LHCN-M2 (cell line): Measurements from ENCODE around the gene SHLD1. TPM values are rescaled to one million over a fixed set of nuclear protein-coding genes. Genes with fewer than 3 reads are reported as not detected.
"Not testable (repeated sequence)": the region's sequence is repeated elsewhere in the genome, so short reads cannot be mapped to it uniquely, and the experiment has no call there.

Source experiments
- DNase-seq: peaks from one replicate; pipeline ENCODE4 v3.0.0-alpha.2; 2012; ENCODE audit warnings: low read depth
- polyA plus RNA-seq: library from polyadenylated mRNA; unstranded; fragments of >200 nt; gene quantifications from one replicate; pipeline ENCODE4 v1.2.1, GENCODE V29; 2012; ENCODE audit warnings: missing spikeins
- total RNA-seq: library from RNA; depleted of rRNA; stranded (reverse); fragments of >200 nt; gene quantifications from 2 replicates; pipeline ENCODE4 v1.2.3, GENCODE V29; 2014; rRNA removed

The SHLD1 gene, protein sequence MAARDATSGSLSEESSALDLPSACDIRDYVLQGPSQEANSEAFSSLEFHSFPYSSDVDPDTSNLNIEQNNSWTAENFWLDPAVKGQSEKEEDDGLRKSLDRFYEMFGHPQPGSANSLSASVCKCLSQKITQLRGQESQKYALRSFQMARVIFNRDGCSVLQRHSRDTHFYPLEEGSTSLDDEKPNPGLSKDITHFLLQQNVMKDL
- 2.5 and 2.6 TPM in 2 replicates for total RNA-seq
- polyA plus RNA-seq: 4.9 TPM

DNA sequence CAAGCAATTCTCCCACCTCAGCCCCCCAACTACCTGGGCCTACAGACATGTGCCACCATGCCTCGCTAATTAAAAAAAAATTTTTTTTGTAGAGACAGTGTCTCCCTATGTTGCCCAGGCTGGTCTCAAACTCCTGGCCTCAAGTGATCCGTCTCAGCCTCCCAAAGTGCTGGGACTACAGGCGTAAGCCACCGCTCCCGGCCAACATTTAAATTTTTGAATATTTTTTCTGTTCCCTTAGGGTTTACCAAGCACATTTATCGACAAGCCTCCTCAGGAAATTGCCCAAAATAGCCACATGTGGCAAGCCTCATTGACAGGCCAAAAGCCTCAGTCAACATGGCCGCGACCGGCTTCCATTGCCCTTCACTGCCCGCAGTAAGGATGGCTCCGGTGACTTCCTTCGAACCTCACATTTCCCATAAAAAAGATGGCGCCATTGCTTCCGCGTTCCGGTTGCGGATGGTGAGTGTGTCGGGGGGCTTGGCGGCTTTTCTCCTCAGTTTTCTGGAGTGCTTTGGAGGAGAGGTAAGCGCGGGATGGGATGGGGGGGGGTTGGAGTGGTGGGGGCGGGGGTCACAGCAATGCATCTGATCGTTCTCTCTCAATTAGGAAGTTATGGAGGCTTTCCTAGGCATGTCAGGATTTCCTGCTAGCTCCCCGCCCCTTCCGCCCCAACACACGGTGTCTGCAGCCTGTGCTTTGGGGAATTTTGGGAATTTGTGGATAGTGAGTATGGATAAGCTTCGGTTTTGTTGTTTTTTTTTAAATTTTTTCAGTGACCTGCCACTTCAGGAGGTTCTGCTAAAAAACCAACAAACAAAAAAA, at the start of gene SHLD1:
TSS of gene SHLD1 (plus strand) at position 450 of the 828 bp plus-strand sequence. CDS start 22,465 bp downstream, outside the sequence.
- DNase-seq: peak; percentile 87

GRCh38 chr20:5702339-5702738, 47.9 kb upstream of the SHLD1 start:
- DNase-seq: not testable (repeated sequence)

- DNase-seq: no peak
Observed at GRCh38 chr20:5703681-5704101, 46.5 kb upstream of the SHLD1 start.

DNA sequence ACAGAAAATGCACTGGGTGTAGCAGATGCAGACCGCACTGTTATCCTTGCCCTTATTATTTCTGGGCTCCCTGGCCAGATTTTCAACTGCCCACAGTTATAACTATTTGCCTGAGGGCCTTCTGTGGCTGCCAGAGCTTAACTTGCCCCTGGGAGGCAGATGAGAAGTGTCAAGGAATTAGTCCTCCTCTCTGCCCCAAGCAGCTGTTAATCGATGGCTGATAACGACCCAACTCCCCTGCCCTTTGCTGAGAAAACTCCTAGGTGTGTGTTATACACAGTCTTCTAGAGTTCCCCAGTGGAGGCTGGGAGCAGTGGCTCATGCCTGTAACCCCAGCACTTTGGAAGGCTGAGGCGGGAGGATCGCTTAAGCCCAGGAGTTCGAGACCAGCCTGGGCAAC, 44.4 kb upstream of the SHLD1 start:
- DNase-seq: no peak

GRCh38 chr20:5706797-5707196, 43.4 kb upstream of the SHLD1 start:
- no peak for DNase-seq

DNA sequence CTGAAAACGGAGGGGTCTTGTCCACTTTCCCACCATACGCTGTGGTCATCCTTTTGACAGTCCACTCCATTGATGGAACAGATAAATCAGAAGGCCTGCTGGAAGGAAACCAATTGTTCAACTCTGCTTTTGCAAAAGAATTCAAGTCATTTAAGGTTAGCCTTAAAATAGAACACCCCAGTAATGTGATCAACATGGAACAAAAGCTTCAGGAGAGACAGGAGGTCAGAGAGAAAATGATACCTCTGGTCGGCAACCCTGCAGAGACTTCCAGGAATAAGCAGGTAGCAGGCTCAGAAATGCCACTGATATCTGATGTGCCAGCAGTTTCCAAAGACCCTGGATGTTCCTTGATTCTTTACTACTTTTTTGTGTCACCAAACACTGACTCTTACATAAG, 39.6 kb upstream of the SHLD1 start:
- no peak for DNase-seq

- peak; percentile 17 for DNase-seq
Observed at GRCh38 chr20:5714261-5715041, 35.8 kb upstream of the SHLD1 start.

GRCh38 chr20:5715071-5715841, 34.9 kb upstream of the SHLD1 start:
- no peak for DNase-seq

GRCh38 chr20:5716953-5717352, 33.2 kb upstream of the SHLD1 start:
- DNase-seq: no peak

DNA sequence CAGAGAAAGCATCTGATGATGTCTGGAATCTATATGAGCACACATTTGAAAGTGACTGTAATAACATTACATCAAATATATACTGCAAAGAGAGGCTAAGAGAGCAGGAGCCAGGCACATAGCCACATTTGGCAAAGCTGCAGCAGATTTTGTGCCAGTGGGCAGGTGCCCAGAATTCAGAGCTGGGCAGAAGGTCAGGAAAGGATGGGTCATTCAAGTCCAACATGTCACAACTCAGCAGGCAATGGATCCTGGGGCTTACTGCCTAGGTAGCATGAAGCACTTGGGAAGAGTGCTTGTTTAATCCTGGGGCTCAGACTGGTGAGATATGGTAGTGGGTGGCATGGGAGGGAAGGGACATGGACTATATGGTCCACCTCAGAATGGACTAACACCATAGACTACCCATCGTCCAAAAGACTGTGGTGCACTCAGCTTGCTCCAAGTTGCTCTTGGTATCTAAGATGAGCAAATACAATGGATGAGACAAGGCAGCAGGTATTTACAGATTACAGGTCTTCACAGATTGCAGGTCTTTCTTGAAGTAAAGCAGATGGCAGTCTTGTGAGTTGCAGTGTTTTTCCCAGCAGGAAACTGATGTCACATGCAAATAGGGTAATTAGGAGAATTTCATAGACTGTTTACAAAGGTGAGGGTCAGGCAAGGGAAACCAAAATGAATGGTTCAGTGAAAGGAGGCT, 31.2 kb upstream of the SHLD1 start:
- DNase-seq: no peak

- DNase-seq: peak; percentile 55
Observed at GRCh38 chr20:5719861-5720403, 30.3 kb upstream of the SHLD1 start.

- DNase-seq: no peak
Observed at GRCh38 chr20:5720696-5721095, 29.5 kb upstream of the SHLD1 start.

DNA sequence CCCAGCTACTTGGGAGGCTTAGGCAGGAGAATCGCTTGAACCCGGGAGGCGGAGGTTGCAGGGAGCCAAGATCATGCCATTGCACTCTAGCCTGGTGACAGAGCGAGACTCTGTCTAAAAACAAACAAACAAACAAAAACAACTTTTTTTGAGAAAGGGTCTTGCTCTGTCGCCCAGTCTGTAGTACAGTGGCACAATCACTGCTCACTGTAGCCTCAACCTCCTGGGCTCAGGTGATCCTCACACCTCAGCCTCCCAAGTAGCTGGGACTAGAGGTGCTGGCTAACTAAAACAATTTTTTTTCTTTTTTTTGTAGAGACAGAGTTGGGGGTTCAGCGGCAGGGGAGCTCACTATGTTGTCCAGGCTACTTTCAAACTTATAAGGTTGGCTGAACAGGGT, 28.8 kb upstream of the SHLD1 start:
- DNase-seq: not testable (repeated sequence)

DNA sequence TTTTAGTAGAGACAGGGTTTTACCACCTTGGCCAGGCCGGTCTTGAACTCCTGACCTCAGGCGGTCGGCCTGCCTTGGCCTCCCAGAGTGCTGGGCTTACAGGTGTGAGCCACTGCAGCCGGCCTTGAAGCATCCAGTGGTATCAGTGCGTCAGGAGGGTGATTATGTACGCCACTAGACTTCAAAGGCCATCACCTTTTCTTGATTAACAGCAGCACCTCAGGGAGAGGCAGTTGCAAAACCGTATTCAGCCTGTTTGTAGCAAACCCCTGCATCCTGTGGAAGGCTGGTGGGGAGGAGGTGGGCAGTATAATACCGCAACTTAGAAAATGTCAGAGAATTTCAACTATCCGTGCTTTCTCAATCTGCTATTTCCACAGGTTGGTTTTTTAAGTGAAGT, 27.3 kb upstream of the SHLD1 start:
- DNase-seq: no peak

GRCh38 chr20:5725183-5725463, 25.1 kb upstream of the SHLD1 start:
- not testable (repeated sequence) for DNase-seq

DNA sequence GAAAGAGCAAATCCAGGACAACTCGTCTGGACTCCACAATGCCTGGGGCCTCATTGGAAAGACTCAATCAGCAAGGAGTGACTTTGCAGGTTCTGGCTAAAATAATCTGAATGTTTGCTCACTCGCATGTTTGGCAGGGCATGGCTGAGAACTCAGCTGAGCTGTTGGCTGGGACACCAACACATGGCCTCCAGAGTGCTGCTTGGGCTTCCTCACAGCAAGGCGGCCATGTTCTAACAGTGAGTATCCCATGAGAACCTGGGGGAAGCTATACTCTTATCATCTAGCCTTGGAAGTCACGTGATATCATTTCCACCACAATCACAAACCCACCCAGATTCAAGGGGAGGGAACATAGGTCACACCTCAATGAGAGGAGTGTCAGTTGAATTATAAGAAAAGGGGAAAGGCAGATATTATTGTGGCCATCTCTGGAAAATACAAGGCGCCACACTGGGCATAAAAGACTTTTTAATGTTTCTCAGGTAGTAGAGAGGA, 23.1 kb upstream of the SHLD1 start:
- DNase-seq: no peak

DNA sequence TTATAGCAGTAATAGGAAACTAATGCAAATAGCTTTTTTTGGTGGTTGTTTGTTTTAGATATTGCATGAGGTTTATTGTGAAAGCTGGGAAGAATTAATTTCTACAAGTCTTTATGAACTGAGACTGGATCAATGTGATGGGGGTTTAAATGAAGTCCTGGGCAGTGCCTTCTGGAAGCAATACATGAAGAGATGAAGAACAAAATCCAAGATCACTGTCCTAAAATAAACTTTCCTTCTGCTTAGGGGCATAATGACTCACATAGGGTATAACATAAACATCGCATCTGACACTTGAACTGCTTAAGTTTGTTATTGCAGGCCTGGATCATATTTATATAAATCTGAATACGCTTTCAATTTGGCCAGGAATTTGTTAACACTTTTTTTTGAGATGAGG, 20.9 kb upstream of the SHLD1 start:
- DNase-seq: no peak

DNA sequence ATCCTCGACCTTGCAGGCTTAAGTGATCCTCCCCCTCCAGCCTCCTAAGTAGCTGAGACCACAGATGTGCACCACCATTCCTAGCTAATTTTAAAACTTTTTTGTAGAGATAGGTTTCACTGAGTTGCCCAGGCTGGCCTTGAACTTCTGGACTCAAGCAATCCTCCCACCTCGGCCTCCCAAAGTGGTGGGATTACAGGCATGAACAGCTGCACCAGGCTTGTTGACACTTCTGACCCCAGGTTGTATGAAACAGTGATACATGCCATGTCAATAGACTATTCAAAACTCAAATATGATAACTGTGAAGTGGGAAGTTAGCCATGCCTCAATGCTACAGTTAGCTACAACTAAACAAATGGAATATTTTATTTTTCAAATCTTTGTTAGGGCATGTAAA, 20.1 kb upstream of the SHLD1 start:
- no peak for DNase-seq

- no peak for DNase-seq
Observed at GRCh38 chr20:5731753-5732366, 18.3 kb upstream of the SHLD1 start.

- no peak for DNase-seq
Observed at GRCh38 chr20:5734602-5735001, 15.6 kb upstream of the SHLD1 start.
